Left ventricle myocardium superior (tissue), 1 donor: Measurements from ENCODE around the gene ANAPC16. TPM values are rescaled to one million over a fixed set of nuclear protein-coding genes. Genes with fewer than 3 reads are reported as not detected.
"Not testable (repeated sequence)": the region's sequence is repeated elsewhere in the genome, so short reads cannot be mapped to it uniquely, and the experiment has no call there.

Experiments
- ATAC-seq: fragments of 200-7000 bp; cut with Tn5 transposase; one replicate; pipeline ENCODE4 v1.9.1; 2020; ENCODE audit warnings: mild to moderate bottlenecking, moderate library complexity
- DNase-seq: peaks from one replicate; pipeline ENCODE4 v3.0.0-alpha.2; 2020
- intact Hi-C: fragments of 100-400 bp; cut with micrococcal nuclease; formaldehyde crosslinking; loops from one replicate; pipeline ENCODE4 v1.11.0; 2022
- total RNA-seq: library from RNA; stranded (reverse); fragmentation: NEBNext Ultra II Directional; extraction: Animal tissue kit (Norgen Biotek cat#: 25700); gene quantifications from one replicate; pipeline ENCODE4 v1.2.1, GENCODE V29; 2021
- donor health status: DM: no; HTN: yes; CAD: no; lungs with severe emphysema.

ANAPC16 gene
- total RNA-seq, 1 donor from 2014 or later, result 260 TPM

GRCh38 chr10:72258617-72259016 is 42.8 kb downstream of the ANAPC16 start:
- DNase-seq (no peak), ATAC-seq (no peak)
- intact Hi-C loops, result no loop called here

- intact Hi-C loops, result no loop called here
- no peak for DNase-seq
- ATAC-seq, result no peak
Observed at GRCh38 chr10:72259491-72260238, 43.9 kb downstream of the ANAPC16 start.

- DNase-seq (peak; percentile 92), ATAC-seq (peak; percentile 87)
- intact Hi-C loops, result no loop called here
Observed at GRCh38 chr10:72260239-72260975, 44.6 kb downstream of the ANAPC16 start.

- intact Hi-C loops, result no loop called here
- peak; percentile 1 for ATAC-seq
- no peak for DNase-seq
Observed at GRCh38 chr10:72260976-72261783, 45.4 kb downstream of the ANAPC16 start.

- ATAC-seq, result no peak
- intact Hi-C loops, result no loop called here
- no peak for DNase-seq
Observed at GRCh38 chr10:72261784-72262404, 46.1 kb downstream of the ANAPC16 start.

GRCh38 chr10:72263613-72264241 is 47.9 kb downstream of the ANAPC16 start:
- ATAC-seq (no peak), DNase-seq (no peak)
- intact Hi-C loops, result no loop called here

GRCh38 chr10:72264536-72264935 is 48.7 kb downstream of the ANAPC16 start:
- intact Hi-C loops, result no loop called here
- no peak for ATAC-seq
- no peak for DNase-seq

- DNase-seq, result no peak
- intact Hi-C loops, result no loop called here
- ATAC-seq, result no peak
Observed at GRCh38 chr10:72265508-72265907, 49.7 kb downstream of the ANAPC16 start.

- no peak for ATAC-seq
- no peak for DNase-seq
Observed at GRCh38 chr10:72265990-72266865, 50.4 kb downstream of the ANAPC16 start.

GRCh38 chr10:72267381-72267780 is 51.6 kb downstream of the ANAPC16 start:
- no peak for ATAC-seq
- DNase-seq, result no peak
- intact Hi-C loops, result no loop called here

More at GRCh38 chr10:72265990-72266865, 50.4 kb downstream of the ANAPC16 start:
- intact Hi-C loops, result no loop called here

- DNase-seq (no peak), ATAC-seq (no peak)
- intact Hi-C loops, result no loop called here
Observed at GRCh38 chr10:72267819-72268399, 52.1 kb downstream of the ANAPC16 start.

GRCh38 chr10:72268475-72269200 is 52.8 kb downstream of the ANAPC16 start:
- DNase-seq, intact Hi-C loops, ATAC-seq: not testable (repeated sequence)

- no peak for ATAC-seq
- no peak for DNase-seq
- intact Hi-C loops, result loop anchor here (10.0 kb wide), 1 partner anchor 54 kb away; no protein-coding TSS in a partner anchor
Observed at GRCh38 chr10:72270607-72271281, 54.9 kb downstream of the ANAPC16 start.

GRCh38 chr10:72272689-72273409 is 57.0 kb downstream of the ANAPC16 start:
- DNase-seq (peak; percentile 95), ATAC-seq (peak; percentile 74)
- intact Hi-C loops, result loop anchor here (10.0 kb wide), 1 partner anchor 52 kb away; no protein-coding TSS in a partner anchor

- intact Hi-C loops, result loop anchor here (10.0 kb wide), 1 partner anchor 51 kb away; no protein-coding TSS in a partner anchor
- peak; percentile 100 for DNase-seq
- peak; percentile 89 for ATAC-seq
Observed at GRCh38 chr10:72273410-72274212, 57.8 kb downstream of the ANAPC16 start, which contains the start of gene DDIT4. Gene DDIT4, plus strand, starts transcription at chr10:72273924. Its CDS starts 293 bp downstream, at chr10:72274217.
